ENCODE results near the gene LYG2. TPM values are rescaled to one million over a fixed set of nuclear protein-coding genes. Genes with fewer than 3 reads are reported as not detected.
"Not testable (repeated sequence)": the region's sequence is repeated elsewhere in the genome, so short reads cannot be mapped to it uniquely, and the experiment has no call there.

LYG2 gene, protein sequence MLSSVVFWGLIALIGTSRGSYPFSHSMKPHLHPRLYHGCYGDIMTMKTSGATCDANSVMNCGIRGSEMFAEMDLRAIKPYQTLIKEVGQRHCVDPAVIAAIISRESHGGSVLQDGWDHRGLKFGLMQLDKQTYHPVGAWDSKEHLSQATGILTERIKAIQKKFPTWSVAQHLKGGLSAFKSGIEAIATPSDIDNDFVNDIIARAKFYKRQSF
- total RNA-seq, result not detected
- polyA plus RNA-seq (2013, experiment 1 of 2), result 0.18 TPM
- polyA plus RNA-seq (2013, experiment 2 of 2), result 0.16 TPM
- total RNA-seq, result 0 to 0.19 (median 0) reads per million in 172 experiments

DNA sequence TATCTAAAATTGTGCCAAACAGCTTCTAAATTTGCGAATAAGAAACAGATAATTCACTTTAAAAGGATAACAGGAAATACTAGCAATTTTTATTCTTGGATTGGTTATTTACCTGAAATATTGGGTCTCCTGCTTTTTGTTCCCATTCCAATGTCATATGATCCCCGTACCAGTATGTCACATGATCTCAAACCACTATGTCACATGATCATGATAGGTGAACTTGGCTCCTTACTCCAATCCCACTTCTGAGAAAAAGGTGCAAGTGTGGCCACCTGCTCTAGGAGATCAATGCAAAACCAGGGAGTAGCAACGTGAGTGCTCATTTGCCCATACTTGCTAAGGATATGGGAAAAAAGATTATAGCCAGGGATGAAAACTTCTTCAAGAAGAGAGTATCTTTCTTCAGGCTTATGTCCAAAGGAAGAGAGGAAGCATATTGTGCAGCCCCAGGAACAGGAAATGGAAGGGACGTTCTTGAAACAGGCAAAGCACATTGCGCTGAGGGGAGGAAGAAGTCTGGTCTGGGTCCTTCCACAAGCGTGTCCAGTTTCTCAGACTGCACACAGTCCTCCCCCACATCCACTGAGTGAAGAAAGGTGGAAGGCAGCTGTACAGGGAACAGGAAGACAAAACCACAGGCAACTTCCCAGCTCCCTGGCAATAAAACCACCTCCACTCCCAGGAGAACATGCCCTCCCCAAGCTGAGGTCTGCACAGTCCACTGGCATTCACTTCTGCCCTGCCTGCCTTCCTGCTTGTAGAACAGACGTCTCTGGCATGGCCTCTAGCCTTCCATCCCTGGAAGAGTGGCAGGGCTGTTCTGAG, at the start of gene LYG2:
Gene LYG2, minus strand, starts transcription at position 176 of the 828 bp plus-strand sequence. CDS start 1,406 bp downstream, outside the sequence.
- no peak within 1 kb of the TSS for H3K27ac Mint-ChIP-seq
- Histone ChIP-seq H3K9me3 (ENCODE audit: control insufficient read depth in 1 of 2, insufficient read depth in 1 of 2, low read length in 2 of 2) (no peaks in the 10 kb centered on the region), H3K27me3 (ENCODE audit: control insufficient read depth in 1 of 2, insufficient read depth in 2 of 2, low read length in 2 of 2) (no peaks in the 10 kb centered on the region), H3K36me3 (ENCODE audit: insufficient read depth, low read length) (no peaks in the 10 kb centered on the region), H3K27ac (ENCODE audit: low read depth in 1 of 2, low read length in 2 of 2) (no peak within 1 kb of the TSS), H3K4me3 (ENCODE audit: low read length) (no peak within 1 kb of the TSS), H3K4me1 (ENCODE audit: insufficient read depth, low read length) (no peaks in the 10 kb centered on the region)
- H3K27me3 Mint-ChIP-seq, result no peaks in the 10 kb centered on the region
- DNase-seq (no peak), ATAC-seq (ENCODE audit: poor library complexity) (no peak)
- H3K36me3 Mint-ChIP-seq (ENCODE audit: low read depth), result no peaks in the 10 kb centered on the region
- no peak within 1 kb of the TSS for H3K4me3 Mint-ChIP-seq
- ChIA-PET POLR2A (no interaction called here), CTCF (no interaction called here)
- TF ChIP-seq, protein P1, sequence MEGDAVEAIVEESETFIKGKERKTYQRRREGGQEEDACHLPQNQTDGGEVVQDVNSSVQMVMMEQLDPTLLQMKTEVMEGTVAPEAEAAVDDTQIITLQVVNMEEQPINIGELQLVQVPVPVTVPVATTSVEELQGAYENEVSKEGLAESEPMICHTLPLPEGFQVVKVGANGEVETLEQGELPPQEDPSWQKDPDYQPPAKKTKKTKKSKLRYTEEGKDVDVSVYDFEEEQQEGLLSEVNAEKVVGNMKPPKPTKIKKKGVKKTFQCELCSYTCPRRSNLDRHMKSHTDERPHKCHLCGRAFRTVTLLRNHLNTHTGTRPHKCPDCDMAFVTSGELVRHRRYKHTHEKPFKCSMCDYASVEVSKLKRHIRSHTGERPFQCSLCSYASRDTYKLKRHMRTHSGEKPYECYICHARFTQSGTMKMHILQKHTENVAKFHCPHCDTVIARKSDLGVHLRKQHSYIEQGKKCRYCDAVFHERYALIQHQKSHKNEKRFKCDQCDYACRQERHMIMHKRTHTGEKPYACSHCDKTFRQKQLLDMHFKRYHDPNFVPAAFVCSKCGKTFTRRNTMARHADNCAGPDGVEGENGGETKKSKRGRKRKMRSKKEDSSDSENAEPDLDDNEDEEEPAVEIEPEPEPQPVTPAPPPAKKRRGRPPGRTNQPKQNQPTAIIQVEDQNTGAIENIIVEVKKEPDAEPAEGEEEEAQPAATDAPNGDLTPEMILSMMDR (IDR thresholded peaks at IDR 0.05), result no peak
- intact Hi-C loops (cut with DNase I, micrococcal nuclease), result no loop called here
- H3K9me3 Mint-ChIP-seq, result no peaks in the 10 kb centered on the region
- H3K4me1 Mint-ChIP-seq (ENCODE audit: low read depth), result no peaks in the 10 kb centered on the region

DNA sequence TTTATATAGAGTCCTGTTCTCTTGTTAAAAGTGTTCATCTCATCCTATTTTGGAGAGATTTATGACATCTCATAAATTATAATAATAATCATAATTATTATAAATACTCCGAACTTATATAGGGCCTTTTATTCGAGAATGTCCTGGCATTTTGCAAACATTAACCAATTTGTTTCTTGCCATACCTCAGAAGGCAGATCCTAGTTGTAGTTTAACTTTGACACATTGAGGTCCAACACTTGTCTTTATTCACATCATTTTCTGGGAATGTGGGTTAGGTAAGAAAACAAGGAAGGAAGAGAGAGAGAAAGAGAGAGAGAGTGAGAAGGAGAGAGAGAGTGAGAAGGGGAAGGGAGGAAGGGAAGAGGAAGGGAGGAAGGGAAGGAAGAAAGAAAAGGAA, 45.6 kb upstream of the LYG2 start, which contains the start of gene LYG1:
Gene LYG1, minus strand, starts transcription at position 101 of the 400 bp plus-strand sequence. CDS start 5,527 bp downstream, outside the sequence.
- H3K4me1 Mint-ChIP-seq (ENCODE audit: low read depth); H3K9me3 ChIP-seq (ENCODE audit: control insufficient read depth in 1 of 2, insufficient read depth in 1 of 2, low read length in 2 of 2); ATAC-seq (ENCODE audit: poor library complexity); CTCF ChIA-PET; H3K27me3 ChIP-seq (ENCODE audit: control insufficient read depth in 1 of 2, insufficient read depth in 2 of 2, low read length in 2 of 2); H3K27ac Mint-ChIP-seq; DNase-seq; H3K4me3 Mint-ChIP-seq; H3K4me1 ChIP-seq (ENCODE audit: insufficient read depth, low read length); H3K27ac ChIP-seq (ENCODE audit: low read depth in 1 of 2, low read length in 2 of 2); H3K36me3 ChIP-seq (ENCODE audit: insufficient read depth, low read length); H3K27me3 Mint-ChIP-seq; POLR2A ChIA-PET; H3K4me3 ChIP-seq (ENCODE audit: low read length); H3K9me3 Mint-ChIP-seq; intact Hi-C loops (cut with DNase I, micrococcal nuclease): not testable (repeated sequence)
- H3K36me3 Mint-ChIP-seq (ENCODE audit: low read depth), result peaks cover 56% of the 10 kb centered on the region

DNA sequence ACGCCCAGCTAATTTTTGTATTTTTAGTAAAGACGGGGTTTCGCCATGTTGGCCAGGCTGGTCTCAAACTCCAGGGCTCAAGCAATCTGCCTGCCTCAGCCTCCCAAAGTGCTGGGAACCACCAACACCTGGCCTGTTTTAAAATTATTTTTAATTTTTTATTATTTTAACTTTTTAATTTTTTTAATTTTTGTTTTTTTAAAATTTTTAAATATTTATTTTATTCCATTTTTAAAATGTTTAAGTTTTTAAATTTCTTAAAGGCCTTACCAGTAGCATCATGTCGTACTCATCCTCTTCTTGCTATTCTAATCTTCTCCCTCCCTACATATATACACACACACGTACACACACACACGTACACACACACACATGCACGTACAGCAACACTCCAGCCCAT, 44.1 kb upstream of the LYG2 start:
- intact Hi-C loops (cut with DNase I, micrococcal nuclease), result no loop called here
- H3K9me3 Mint-ChIP-seq, result no peaks in the 10 kb centered on the region
- Histone ChIP-seq H3K27ac (ENCODE audit: low read depth in 1 of 2, low read length in 2 of 2) (no peak overlapping the region), H3K36me3 (ENCODE audit: insufficient read depth, low read length) (peaks cover 7% of the 10 kb centered on the region), H3K4me3 (ENCODE audit: low read length) (no peak overlapping the region), H3K4me1 (ENCODE audit: insufficient read depth, low read length) (no peaks in the 10 kb centered on the region), H3K27me3 (ENCODE audit: control insufficient read depth in 1 of 2, insufficient read depth in 2 of 2, low read length in 2 of 2) (no peaks in the 10 kb centered on the region), H3K9me3 (ENCODE audit: control insufficient read depth in 1 of 2, insufficient read depth in 1 of 2, low read length in 2 of 2) (peaks cover 0 to 5% of the 10 kb centered on the region in 2 experiments)
- CTCF ChIA-PET, result no interaction called here
- no peaks in the 10 kb centered on the region for H3K27me3 Mint-ChIP-seq
- H3K4me3 Mint-ChIP-seq, result no peak overlapping the region
- POLR2A ChIA-PET, result no interaction called here
- DNase-seq (no peak), ATAC-seq (ENCODE audit: poor library complexity) (no peak)
- TF ChIP-seq, protein P1 (IDR thresholded peaks at IDR 0.05), result no peak
- H3K4me1 Mint-ChIP-seq (ENCODE audit: low read depth), result no peaks in the 10 kb centered on the region
- H3K36me3 Mint-ChIP-seq (ENCODE audit: low read depth), result peaks cover 54% of the 10 kb centered on the region
- H3K27ac Mint-ChIP-seq, result no peak overlapping the region

All from CD4-positive, alpha-beta T cell (primary cell).